ENCODE data around the gene ARID1B. TPM values are rescaled to one million over a fixed set of nuclear protein-coding genes. Genes with fewer than 3 reads are reported as not detected.

The ARID1B gene
- total and polyA plus RNA-seq, 10 of the 15 experiments (the other 5 are each of a cell fraction or from before 2014, with no cell fraction given): 24.7 to 133 (median 54.6) TPM

DNA sequence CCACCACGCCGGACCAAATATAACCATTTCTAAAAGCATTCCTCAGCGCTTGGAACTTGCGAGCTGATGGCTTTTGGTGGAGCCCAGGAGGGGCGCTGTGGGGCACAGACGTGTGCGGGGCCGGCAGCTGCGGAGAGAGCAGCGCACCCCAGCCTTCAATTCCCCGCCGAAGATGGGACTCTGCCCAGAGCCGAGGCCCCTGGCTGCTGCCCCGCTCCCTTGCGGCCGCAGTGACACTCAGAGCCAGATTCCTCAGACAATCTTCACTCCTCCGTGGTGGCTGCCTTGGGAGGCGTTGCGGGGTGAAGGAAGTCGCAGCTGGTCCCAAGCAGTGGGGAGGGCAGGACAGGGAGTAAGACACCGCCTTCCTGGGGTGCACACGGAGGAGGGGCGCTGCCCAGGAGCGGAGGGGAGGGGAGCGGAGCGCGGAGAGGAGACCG, 458.4 kb downstream of the ARID1B start:
- intact Hi-C loops (cut with micrococcal nuclease; ENCODE audit: unreplicated experiment) (no loop called here), in situ Hi-C loops (cut with MboI) (no loop called here)
- 22% methylated on average over 25 of the region's 28 CpGs for WGBS (ENCODE audit: insufficient coverage, insufficient replicate concordance, low lambda C conversion rate, missing lambda C conversion rate)
- Histone ChIP-seq H3K27ac (ENCODE audit: control insufficient read depth, insufficient read depth) (no peak overlapping the region), H3K79me2 (ENCODE audit: control insufficient read depth, insufficient read depth, low read length) (no peaks in the 10 kb centered on the region), H3K4me1 (ENCODE audit: control insufficient read depth, insufficient read depth, low read length) (no peaks in the 10 kb centered on the region), H3K9me3 (replicated peaks; ENCODE audit: control insufficient read depth, insufficient read depth, low read length) (no peaks in the 10 kb centered on the region; the same call in 2 of the 3 replicates), H3K9ac (ENCODE audit: control insufficient read depth, insufficient read depth, low read length) (no peak overlapping the region), H3K4me3 (no peak overlapping the region), H3K36me3 (ENCODE audit: control insufficient read depth in 2 of 2, insufficient read depth in 2 of 2, low read length in 1 of 2) (no peaks in the 10 kb centered on the region), H2AFZ (ENCODE audit: control insufficient read depth, low read depth, low read length) (peak overlapping the region; percentile 37), H3K4me2 (ENCODE audit: control insufficient read depth, insufficient read depth) (peak overlapping the region; percentile 59; the same call in 1 of the 2 replicates), H4K20me1 (ENCODE audit: control insufficient read depth, insufficient read depth) (no peaks in the 10 kb centered on the region), H3K27me3 (replicated peaks in 1 of 2; ENCODE audit: control insufficient read depth in 2 of 2, insufficient read depth in 2 of 2, low read length in 1 of 2) (peaks cover 10 to 16% of the 10 kb centered on the region in 2 experiments)
- FAIRE-seq (no peak), ATAC-seq (peak; percentile 79), DNase-seq (ENCODE audit: low read depth, low spot score) (no peak)
- BruUV-seq (replicated peaks): no TSS peak
- no peak for TF ChIP-seq RAD51 (IDR thresholded peaks at IDR 0.05)
- no peak for TF ChIP-seq CREB1 (IDR thresholded peaks at IDR 0.05; ENCODE audit: low read depth)
- TF ChIP-seq CBX3 (IDR thresholded peaks at IDR 0.05; ENCODE audit: borderline replicate concordance, low read depth): no peak
- no peak for TF ChIP-seq YY1 (IDR thresholded peaks at IDR 0.05; ENCODE audit: low read depth, low read length)
- TF ChIP-seq HCFC1 (IDR thresholded peaks at IDR 0.05; ENCODE audit: low read length): no peak
- TF ChIP-seq, protein P1, sequence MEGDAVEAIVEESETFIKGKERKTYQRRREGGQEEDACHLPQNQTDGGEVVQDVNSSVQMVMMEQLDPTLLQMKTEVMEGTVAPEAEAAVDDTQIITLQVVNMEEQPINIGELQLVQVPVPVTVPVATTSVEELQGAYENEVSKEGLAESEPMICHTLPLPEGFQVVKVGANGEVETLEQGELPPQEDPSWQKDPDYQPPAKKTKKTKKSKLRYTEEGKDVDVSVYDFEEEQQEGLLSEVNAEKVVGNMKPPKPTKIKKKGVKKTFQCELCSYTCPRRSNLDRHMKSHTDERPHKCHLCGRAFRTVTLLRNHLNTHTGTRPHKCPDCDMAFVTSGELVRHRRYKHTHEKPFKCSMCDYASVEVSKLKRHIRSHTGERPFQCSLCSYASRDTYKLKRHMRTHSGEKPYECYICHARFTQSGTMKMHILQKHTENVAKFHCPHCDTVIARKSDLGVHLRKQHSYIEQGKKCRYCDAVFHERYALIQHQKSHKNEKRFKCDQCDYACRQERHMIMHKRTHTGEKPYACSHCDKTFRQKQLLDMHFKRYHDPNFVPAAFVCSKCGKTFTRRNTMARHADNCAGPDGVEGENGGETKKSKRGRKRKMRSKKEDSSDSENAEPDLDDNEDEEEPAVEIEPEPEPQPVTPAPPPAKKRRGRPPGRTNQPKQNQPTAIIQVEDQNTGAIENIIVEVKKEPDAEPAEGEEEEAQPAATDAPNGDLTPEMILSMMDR (IDR thresholded peaks at IDR 0.05 in 2 of 3, conservative IDR thresholded peaks at IDR 0.05 in 1 of 3; ENCODE audit: control insufficient read depth in 2 of 3, extremely low read depth in 1 of 3, insufficient read depth in 1 of 3, low read depth in 3 of 3, low read length in 3 of 3): peak; percentile 29 to 33 (median 32)
- no peak for TF ChIP-seq BCL11A (IDR thresholded peaks at IDR 0.05; ENCODE audit: low read depth, low read length)
- TF ChIP-seq POLR2A (IDR thresholded peaks at IDR 0.05; ENCODE audit: low read depth, low read length): no peak
- ChIA-PET SMC1A (ENCODE audit: uncharacterized antibody, unreplicated experiment) (no interaction called here), POLR2A (no interaction called here), CTCF (interaction anchor here (1.2 kb wide), 1 partner anchor 70 kb away, joined by 3 read pairs; no protein-coding TSS in a partner anchor), RAD21 (ENCODE audit: unreplicated experiment) (no interaction called here)

All from GM12878 (cell line).